Choroid plexus epithelial cell (primary cell): Measurements from ENCODE around the gene RASSF8.
A peak's percentile ranks its signal among the peaks of the same experiment; 100 is the strongest.

Source experiments
- DNase-seq: peaks from one replicate; pipeline ENCODE4 v3.0.0-alpha.2; 2010; ENCODE audit warnings: low read depth
- H3K4me3 ChIP-seq: 2 replicates; pipeline ENCODE4 v1.5.1; 2011; ENCODE audit warnings: low read depth, mild to moderate bottlenecking, control low read depth, low read length, moderate library complexity
- TF ChIP-seq, protein P1 (sequence below): conservative IDR thresholded peaks from 2 replicates; pipeline ENCODE4 v1.5.1; 2011; ENCODE audit warnings: low read depth, mild to moderate bottlenecking, control low read depth, inconsistent platforms, low read length, moderate library complexity

Gene RASSF8, protein sequence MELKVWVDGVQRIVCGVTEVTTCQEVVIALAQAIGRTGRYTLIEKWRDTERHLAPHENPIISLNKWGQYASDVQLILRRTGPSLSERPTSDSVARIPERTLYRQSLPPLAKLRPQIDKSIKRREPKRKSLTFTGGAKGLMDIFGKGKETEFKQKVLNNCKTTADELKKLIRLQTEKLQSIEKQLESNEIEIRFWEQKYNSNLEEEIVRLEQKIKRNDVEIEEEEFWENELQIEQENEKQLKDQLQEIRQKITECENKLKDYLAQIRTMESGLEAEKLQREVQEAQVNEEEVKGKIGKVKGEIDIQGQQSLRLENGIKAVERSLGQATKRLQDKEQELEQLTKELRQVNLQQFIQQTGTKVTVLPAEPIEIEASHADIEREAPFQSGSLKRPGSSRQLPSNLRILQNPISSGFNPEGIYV

DNA sequence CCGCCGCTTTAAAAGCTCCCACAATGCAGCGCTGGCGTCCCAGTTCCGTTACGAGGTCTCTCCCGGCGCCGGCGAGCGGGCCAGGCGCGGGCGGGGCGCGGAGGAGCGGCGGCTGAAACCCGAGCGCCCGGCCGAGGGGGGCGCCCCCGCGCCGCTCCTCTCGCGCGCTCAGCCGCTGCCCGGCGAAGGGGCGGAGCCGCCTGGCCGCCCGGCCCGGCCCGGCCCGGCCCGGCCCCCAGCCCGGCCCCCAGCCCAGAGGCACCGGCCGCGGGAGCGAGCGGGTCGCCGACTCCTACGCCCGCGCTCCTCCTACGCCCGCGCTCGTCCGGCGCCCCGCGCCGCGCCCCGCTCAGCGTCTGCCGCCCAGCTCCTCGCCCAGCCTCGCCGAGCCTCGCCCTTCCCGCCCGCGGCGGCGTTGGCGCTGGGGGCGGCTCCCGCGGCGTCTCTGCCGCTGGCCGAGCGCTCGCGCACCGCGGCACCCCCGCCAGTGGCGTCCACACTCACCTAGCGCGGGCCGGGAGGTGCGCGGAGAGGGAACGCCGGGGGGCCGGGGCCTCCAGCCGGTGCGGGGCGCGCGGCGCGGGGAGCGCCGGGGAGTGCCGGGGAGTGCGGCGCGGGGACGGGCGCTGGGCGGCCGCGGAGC is at the start of gene RASSF8:
TSS of gene RASSF8 (plus strand) at position 255 of the 643 bp plus-strand sequence. CDS start 96,662 bp downstream, outside the sequence.
- peak; percentile 79 for DNase-seq
- TF ChIP-seq, protein P1, sequence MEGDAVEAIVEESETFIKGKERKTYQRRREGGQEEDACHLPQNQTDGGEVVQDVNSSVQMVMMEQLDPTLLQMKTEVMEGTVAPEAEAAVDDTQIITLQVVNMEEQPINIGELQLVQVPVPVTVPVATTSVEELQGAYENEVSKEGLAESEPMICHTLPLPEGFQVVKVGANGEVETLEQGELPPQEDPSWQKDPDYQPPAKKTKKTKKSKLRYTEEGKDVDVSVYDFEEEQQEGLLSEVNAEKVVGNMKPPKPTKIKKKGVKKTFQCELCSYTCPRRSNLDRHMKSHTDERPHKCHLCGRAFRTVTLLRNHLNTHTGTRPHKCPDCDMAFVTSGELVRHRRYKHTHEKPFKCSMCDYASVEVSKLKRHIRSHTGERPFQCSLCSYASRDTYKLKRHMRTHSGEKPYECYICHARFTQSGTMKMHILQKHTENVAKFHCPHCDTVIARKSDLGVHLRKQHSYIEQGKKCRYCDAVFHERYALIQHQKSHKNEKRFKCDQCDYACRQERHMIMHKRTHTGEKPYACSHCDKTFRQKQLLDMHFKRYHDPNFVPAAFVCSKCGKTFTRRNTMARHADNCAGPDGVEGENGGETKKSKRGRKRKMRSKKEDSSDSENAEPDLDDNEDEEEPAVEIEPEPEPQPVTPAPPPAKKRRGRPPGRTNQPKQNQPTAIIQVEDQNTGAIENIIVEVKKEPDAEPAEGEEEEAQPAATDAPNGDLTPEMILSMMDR = no peak

DNA sequence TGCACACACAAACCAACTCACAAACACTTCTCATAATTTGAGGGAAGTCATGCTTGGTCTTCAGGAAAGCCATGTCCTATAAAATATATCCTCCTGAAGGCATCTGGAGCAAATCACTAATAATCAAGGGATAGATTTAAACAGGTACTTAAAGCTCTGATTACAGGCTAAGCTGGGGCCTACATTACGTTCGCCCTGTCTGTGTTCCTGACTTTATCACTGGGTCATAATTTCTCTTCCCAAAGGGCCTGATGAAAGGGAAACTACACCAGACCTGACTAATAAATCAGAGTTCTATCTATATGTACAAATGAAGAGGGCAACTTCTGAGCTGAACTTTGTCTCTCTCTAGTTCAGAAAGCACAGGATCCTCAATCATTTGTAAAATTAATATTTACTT is 43.9 kb upstream of the RASSF8 start:
- no peak overlapping the region for H3K4me3 ChIP-seq
- TF ChIP-seq, protein P1 = no peak
- DNase-seq = no peak

More for the DNA sequence above, at the start of gene RASSF8:
- H3K4me3 ChIP-seq = peak within 1 kb of the TSS; percentile 93

DNA sequence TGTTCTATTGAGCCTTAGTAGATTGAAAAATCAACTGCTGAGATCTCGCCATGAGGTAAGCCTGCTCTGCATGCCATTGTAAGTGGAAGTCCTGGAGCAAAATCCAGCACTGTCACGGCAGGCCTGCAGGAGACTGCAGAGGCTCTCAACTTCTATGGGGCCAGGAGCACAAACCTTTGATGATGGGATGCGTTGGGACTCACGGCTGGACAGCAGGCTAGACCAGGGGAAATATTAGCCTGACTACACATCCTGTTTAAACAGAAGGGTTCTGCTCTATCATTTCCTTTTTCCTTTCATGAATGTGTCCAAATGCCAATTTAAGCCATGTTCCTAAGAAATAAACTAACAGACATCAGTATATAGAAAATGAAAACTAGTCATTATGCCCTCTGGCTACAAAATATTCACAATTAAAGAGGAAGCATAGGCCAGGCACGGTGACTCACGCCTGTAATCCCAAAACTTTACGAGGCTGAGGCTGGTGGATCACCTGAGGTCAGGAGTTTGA is 33.9 kb upstream of the RASSF8 start:
- TF ChIP-seq, protein P1 = no peak
- no peak for DNase-seq
- no peak overlapping the region for H3K4me3 ChIP-seq

DNA sequence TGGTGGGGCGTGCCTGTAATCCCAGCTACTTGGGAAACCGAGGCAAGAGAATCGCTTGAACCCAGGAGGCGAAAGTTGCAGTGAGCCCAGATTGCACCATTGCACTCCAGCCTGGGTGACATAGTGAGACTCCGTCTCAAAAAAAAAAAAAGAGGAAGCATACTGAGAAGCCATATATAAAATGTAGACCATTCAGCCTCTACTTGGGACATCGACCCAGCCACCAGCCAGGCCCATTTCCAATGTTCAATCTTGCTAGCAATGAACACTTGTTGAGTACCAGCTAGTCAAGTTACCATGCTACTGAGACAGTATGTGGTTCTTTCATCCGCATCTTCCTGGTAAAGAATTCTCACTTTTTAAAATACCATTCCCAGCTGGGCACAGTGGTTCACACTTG is 33.4 kb upstream of the RASSF8 start:
- DNase-seq = no peak
- H3K4me3 ChIP-seq = no peak overlapping the region
- TF ChIP-seq, protein P1 = no peak

DNA sequence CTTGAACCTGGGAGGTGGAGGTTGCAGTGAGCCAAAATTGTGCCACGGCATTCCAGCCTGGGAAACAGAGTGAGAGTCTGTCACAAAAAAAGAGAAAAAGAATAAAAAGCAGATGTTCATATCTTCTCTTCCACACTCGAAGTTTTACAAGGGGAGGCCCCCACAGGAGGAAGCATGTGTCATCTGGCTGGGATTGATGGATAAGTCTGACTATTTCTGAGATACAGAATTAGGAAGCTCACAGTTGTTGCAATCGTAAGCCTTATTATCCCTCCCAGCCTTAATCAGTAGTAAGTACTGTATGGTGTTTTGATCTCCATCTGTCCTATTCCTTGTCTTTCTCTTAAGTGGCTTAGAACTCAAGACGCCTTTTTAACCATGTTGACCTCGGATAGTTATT is 31.9 kb upstream of the RASSF8 start:
- no peak for DNase-seq
- TF ChIP-seq, protein P1 = no peak

DNA sequence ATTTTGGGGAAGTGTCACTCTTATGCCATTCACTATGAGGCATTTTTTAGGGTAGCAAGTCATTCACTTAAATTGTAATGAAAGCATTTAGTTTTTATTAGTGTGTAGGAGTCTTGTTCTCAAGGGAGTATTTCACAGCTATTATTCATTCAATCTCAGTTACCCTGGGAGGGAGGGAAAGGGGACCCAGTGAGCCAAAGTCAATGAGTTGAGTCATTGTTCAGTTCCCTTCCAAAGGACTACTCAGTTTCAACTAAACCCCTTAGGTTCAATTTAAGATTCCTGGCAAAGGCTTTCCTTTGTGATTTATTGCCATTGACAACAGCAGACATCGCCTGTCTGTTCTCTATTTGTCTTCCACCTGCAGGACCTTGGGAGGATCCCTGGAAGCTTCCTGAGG is 29.3 kb upstream of the RASSF8 start:
- TF ChIP-seq, protein P1 = no peak
- no peak overlapping the region for H3K4me3 ChIP-seq
- no peak for DNase-seq

More for the DNA sequence above, 31.9 kb upstream of the RASSF8 start:
- no peak overlapping the region for H3K4me3 ChIP-seq

DNA sequence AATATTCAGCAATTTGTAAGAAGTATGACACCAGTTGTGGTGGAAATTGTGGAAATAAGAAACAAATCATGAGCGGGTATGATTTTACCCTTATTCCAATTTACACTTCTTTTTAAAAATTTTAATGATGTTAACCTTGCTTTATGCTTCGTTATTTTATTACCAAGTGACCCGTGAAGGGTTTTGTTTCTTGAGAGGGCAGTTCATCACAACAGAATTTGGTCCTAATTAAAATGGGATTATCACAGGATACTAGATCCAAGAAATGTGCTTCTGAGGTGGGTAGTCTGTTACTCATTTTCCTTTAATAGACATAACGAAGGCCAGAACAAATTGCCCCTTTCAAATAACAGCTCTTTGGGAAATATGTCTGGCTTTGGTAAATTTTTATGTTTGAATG is 25.5 kb upstream of the RASSF8 start:
- H3K4me3 ChIP-seq = no peak overlapping the region
- no peak for DNase-seq
- TF ChIP-seq, protein P1 = no peak
